ENCODE measurements around the gene KATNBL1. TPM values are rescaled to one million over a fixed set of nuclear protein-coding genes. Genes with fewer than 3 reads are reported as not detected.
A peak's percentile ranks its signal among the peaks of the same experiment; 100 is the strongest.

Gene KATNBL1
- total RNA-seq, 1 donor from 2014 or later, result 43.4 TPM

GRCh38 chr15:34107315-34107714 lies 102.6 kb downstream of the KATNBL1 start:
- H3K4me3 ChIP-seq (ENCODE audit: low read depth, low read length), result no peak overlapping the region
- TF ChIP-seq, protein P1, sequence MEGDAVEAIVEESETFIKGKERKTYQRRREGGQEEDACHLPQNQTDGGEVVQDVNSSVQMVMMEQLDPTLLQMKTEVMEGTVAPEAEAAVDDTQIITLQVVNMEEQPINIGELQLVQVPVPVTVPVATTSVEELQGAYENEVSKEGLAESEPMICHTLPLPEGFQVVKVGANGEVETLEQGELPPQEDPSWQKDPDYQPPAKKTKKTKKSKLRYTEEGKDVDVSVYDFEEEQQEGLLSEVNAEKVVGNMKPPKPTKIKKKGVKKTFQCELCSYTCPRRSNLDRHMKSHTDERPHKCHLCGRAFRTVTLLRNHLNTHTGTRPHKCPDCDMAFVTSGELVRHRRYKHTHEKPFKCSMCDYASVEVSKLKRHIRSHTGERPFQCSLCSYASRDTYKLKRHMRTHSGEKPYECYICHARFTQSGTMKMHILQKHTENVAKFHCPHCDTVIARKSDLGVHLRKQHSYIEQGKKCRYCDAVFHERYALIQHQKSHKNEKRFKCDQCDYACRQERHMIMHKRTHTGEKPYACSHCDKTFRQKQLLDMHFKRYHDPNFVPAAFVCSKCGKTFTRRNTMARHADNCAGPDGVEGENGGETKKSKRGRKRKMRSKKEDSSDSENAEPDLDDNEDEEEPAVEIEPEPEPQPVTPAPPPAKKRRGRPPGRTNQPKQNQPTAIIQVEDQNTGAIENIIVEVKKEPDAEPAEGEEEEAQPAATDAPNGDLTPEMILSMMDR (IDR thresholded peaks at IDR 0.05; ENCODE audit: insufficient read depth, low read length, poor library complexity, severe bottlenecking), result no peak

GRCh38 chr15:34106423-34106822 lies 103.5 kb downstream of the KATNBL1 start:
- no peak for DNase-seq (ENCODE audit: low read depth)
- no peaks in the 10 kb centered on the region for H3K27me3 ChIP-seq (ENCODE audit: control insufficient read depth, insufficient read depth, low read length)
- H3K4me3 ChIP-seq (ENCODE audit: low read depth, low read length), result no peak overlapping the region
- TF ChIP-seq, protein P1 (IDR thresholded peaks at IDR 0.05; ENCODE audit: insufficient read depth, low read length, poor library complexity, severe bottlenecking), result no peak
- no peaks in the 10 kb centered on the region for H3K36me3 ChIP-seq (ENCODE audit: control insufficient read depth, insufficient read depth, low read length)

More at GRCh38 chr15:34107315-34107714, 102.6 kb downstream of the KATNBL1 start:
- Histone ChIP-seq H3K27me3 (ENCODE audit: control insufficient read depth, insufficient read depth, low read length) (no peaks in the 10 kb centered on the region), H3K36me3 (ENCODE audit: control insufficient read depth, insufficient read depth, low read length) (no peaks in the 10 kb centered on the region)
- DNase-seq (ENCODE audit: low read depth), result no peak

DNA sequence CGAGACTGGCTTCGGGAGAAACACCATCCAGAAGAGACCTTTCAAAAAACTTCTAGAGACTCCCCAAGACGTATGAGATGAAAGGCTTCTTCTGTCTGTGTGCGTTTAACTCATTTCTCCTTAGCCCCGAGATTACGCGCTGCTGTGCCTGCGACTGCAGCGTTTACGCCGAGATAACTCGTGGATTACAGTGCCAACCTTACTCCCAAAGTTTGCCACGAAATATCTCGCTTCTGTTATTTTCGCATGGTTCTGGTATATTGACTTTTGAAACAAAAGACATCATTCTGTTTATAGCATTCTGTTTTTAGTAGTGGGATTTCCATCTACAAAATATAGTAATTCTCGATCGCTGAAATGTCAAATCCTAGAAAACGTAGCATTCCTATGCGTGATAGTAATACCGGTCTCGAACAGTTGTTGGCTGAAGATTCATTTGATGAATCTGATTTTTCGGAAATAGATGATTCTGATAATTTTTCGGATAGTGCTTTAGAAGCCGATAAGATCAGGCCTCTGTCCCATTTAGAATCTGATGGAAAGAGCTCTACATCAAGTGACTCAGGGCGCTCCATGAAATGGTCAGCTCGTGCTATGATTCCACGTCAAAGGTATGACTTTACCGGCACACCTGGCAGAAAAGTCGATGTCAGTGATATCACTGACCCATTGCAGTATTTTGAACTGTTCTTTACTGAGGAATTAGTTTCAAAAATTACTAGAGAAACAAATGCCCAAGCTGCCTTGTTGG lies 107.5 kb downstream of the KATNBL1 start:
- TF ChIP-seq, protein P1 (IDR thresholded peaks at IDR 0.05; ENCODE audit: insufficient read depth, low read length, poor library complexity, severe bottlenecking), result no peak
- H3K27me3 ChIP-seq (ENCODE audit: control insufficient read depth, insufficient read depth, low read length), result no peaks in the 10 kb centered on the region
- DNase-seq (ENCODE audit: low read depth), result no peak
- no peaks in the 10 kb centered on the region for H3K36me3 ChIP-seq (ENCODE audit: control insufficient read depth, insufficient read depth, low read length)
- peak overlapping the region; percentile 67 for H3K4me3 ChIP-seq (ENCODE audit: low read depth, low read length)

GRCh38 chr15:34101366-34102174 lies 108.3 kb downstream of the KATNBL1 start, which contains the start of the genes EMC7 and PGBD4:
Gene EMC7, minus strand, starts transcription at chr15:34101862. Its CDS starts 23 bp downstream, at chr15:34101839.
Gene PGBD4, plus strand, starts transcription at chr15:34102083. Its CDS starts 449 bp downstream, at chr15:34102532.
- Histone ChIP-seq H3K36me3 (ENCODE audit: control insufficient read depth, insufficient read depth, low read length) (no peaks in the 10 kb centered on the region), H3K4me3 (ENCODE audit: low read depth, low read length) (peak within 1 kb of the TSS; percentile 67), H3K27me3 (ENCODE audit: control insufficient read depth, insufficient read depth, low read length) (no peaks in the 10 kb centered on the region)
- TF ChIP-seq, protein P1 (IDR thresholded peaks at IDR 0.05; ENCODE audit: insufficient read depth, low read length, poor library complexity, severe bottlenecking), result no peak
- DNase-seq (ENCODE audit: low read depth), result peak; percentile 99

DNA sequence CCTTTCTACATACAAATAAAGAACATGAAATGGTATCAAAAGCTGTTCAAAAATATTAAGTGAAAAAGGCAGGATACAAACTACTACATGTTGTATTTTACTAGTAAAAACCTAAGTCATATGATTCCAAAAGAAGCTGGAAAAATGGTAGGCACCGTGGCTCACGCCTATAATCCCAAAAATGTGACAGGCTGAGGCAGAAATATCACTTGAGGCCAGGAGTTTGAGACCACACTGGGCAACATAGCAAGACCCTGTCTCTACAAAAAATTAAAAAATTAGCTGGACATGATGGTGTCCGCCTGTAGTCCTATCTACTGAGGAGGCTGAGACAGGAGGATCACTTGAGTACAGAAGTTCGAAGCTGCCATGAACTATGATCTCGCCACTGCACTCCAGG lies 110.0 kb downstream of the KATNBL1 start:
- DNase-seq (ENCODE audit: low read depth), result no peak
- no peaks in the 10 kb centered on the region for H3K27me3 ChIP-seq (ENCODE audit: control insufficient read depth, insufficient read depth, low read length)
- H3K4me3 ChIP-seq (ENCODE audit: low read depth, low read length), result no peak overlapping the region
- TF ChIP-seq, protein P1 (IDR thresholded peaks at IDR 0.05; ENCODE audit: insufficient read depth, low read length, poor library complexity, severe bottlenecking), result no peak
- H3K36me3 ChIP-seq (ENCODE audit: control insufficient read depth, insufficient read depth, low read length), result no peaks in the 10 kb centered on the region

Other genes with a start within 250 kb of the KATNBL1 start
- gene CHRM5, start 241.6 kb downstream of the KATNBL1 start, total RNA-seq, result not detected in 2 replicates
- 20.4 and 24.4 TPM in 2 replicates for gene AVEN, start 170.9 kb downstream of the KATNBL1 start, total RNA-seq
- gene EMC7, start 108.2 kb downstream of the KATNBL1 start, total RNA-seq, result 58.8 and 60.0 TPM in 2 replicates
- 0.71 and 0.96 TPM in 2 replicates for gene PGBD4, start 108.0 kb downstream of the KATNBL1 start, total RNA-seq
- 216 and 298 TPM in 2 replicates for gene EMC4, start 14.9 kb upstream of the KATNBL1 start, total RNA-seq
- 15.2 and 16.4 TPM in 2 replicates for gene SLC12A6, start 127.7 kb upstream of the KATNBL1 start, total RNA-seq
- gene NOP10, start 133.0 kb upstream of the KATNBL1 start, total RNA-seq, result 355 and 365 TPM in 2 replicates
- not detected in 2 replicates for gene NUTM1, start 133.2 kb upstream of the KATNBL1 start, total RNA-seq
- gene LPCAT4, start 157.1 kb upstream of the KATNBL1 start, total RNA-seq, result 21.1 and 26.2 TPM in 2 replicates
- 21.8 and 22.9 TPM in 2 replicates for gene GOLGA8A, start 227.7 kb upstream of the KATNBL1 start, total RNA-seq

All from kidney epithelial cell (primary cell).